MM.1S (cell line): ENCODE data around the gene C5orf15.
"Not testable (repeated sequence)": the region's sequence is repeated elsewhere in the genome, so short reads cannot be mapped to it uniquely, and the experiment has no call there.

Experiments
- DNase-seq: peaks from one replicate; pipeline ENCODE4 v3.0.0-alpha.2; 2015
- H2AFZ ChIP-seq: fragments of 300-600 bp; sonication (generic); 2 replicates; pipeline ENCODE4 v1.6.0; 2016; ENCODE audit warnings: antibody characterized with exemption, low read length
- H3F3A ChIP-seq: fragments of 300-600 bp; sonication (generic); 2 replicates; pipeline ENCODE4 v1.6.1; 2016; ENCODE audit warnings: mild to moderate bottlenecking, antibody characterized with exemption, low read length, moderate library complexity, mixed read lengths; ENCODE audit not compliant: insufficient read depth
- H3K27ac ChIP-seq: fragments of 300-600 bp; sonication (generic); 2 replicates; pipeline ENCODE4 v1.5.1; 2016; ENCODE audit warnings: mild to moderate bottlenecking, low read length
- H3K27me3 ChIP-seq: fragments of 300-600 bp; sonication (generic); replicated peaks from 2 replicates; pipeline ENCODE4 v1.6.0; 2016; ENCODE audit warnings: low read length; ENCODE audit not compliant: insufficient read depth
- H3K36me3 ChIP-seq: fragments of 300-600 bp; sonication (generic); replicated peaks from 2 replicates; pipeline ENCODE4 v1.6.1; 2016; ENCODE audit warnings: mild to moderate bottlenecking, low read length, mixed read lengths; ENCODE audit not compliant: insufficient read depth
- H3K4me1 ChIP-seq: fragments of 300-600 bp; sonication (generic); 2 replicates; pipeline ENCODE4 v1.6.1; 2016; ENCODE audit warnings: low read length, mixed read lengths
- H3K4me2 ChIP-seq: fragments of 300-600 bp; sonication (generic); 2 replicates; pipeline ENCODE4 v1.6.0; 2016; ENCODE audit warnings: low read depth, low read length
- H3K4me3 ChIP-seq: fragments of 300-600 bp; sonication (generic); 2 replicates; pipeline ENCODE4 v1.5.1; 2016; ENCODE audit warnings: low read length, mixed read lengths
- H3K79me2 ChIP-seq: fragments of 300-600 bp; sonication (generic); 2 replicates; pipeline ENCODE4 v1.6.1; 2016; ENCODE audit warnings: mixed run types, low read length, mixed read lengths
- H3K9ac ChIP-seq: fragments of 300-600 bp; sonication (generic); 2 replicates; pipeline ENCODE4 v1.6.1; 2016; ENCODE audit warnings: low read length, mixed read lengths
- H3K9me2 ChIP-seq: fragments of 300-600 bp; sonication (generic); replicated peaks from 2 replicates; pipeline ENCODE4 v1.6.1; 2016; ENCODE audit warnings: mild to moderate bottlenecking, low read length, mixed read lengths; ENCODE audit not compliant: insufficient read depth
- H3K9me3 ChIP-seq: fragments of 300-600 bp; sonication (generic); replicated peaks from 2 replicates; pipeline ENCODE4 v1.6.1; 2016; ENCODE audit warnings: mild to moderate bottlenecking, low read length, mixed read lengths; ENCODE audit not compliant: insufficient read depth
- H4K20me1 ChIP-seq: fragments of 300-600 bp; sonication (generic); 2 replicates; pipeline ENCODE4 v1.6.1; 2016; ENCODE audit warnings: mild to moderate bottlenecking, low read length, moderate library complexity, mixed read lengths; ENCODE audit not compliant: insufficient read depth
- CTCF ChIP-seq: fragments of 300-600 bp; sonication (generic); IDR thresholded peaks from 2 replicates; pipeline ENCODE4 v1.5.1; 2016; ENCODE audit warnings: antibody characterized with exemption, low read length, mixed read lengths
- EZH2 ChIP-seq: fragments of 300-600 bp; sonication (generic); optimal IDR thresholded peaks from 2 replicates; pipeline ENCODE3; 2017; ENCODE audit warnings: low read depth, mild to moderate bottlenecking, antibody characterized with exemption, low read length, mixed read lengths
- EZH2phosphoT487 ChIP-seq: fragments of 300-600 bp; sonication (generic); IDR thresholded peaks from 2 replicates; pipeline ENCODE4 v1.6.1; 2018; ENCODE audit warnings: antibody characterized with exemption, low read length

C5orf15 gene

GRCh38 chr5:133936651-133937015 lies 31.8 kb downstream of the C5orf15 start:
- no peak overlapping the region for H3K9ac ChIP-seq
- H3K9me2 ChIP-seq, result no peaks in the 10 kb centered on the region
- H3K27me3 ChIP-seq, result no peaks in the 10 kb centered on the region
- H3K4me2 ChIP-seq, result no peak overlapping the region
- H3F3A ChIP-seq, result 0 out of 2 replicates have a peak, but pooled peaks cover 10% of the 10 kb centered on the region
- no peaks in the 10 kb centered on the region for H3K36me3 ChIP-seq
- H2AFZ ChIP-seq, result no peak overlapping the region
- H3K4me3 ChIP-seq, result no peak overlapping the region
- no peak for TF ChIP-seq EZH2phosphoT487
- no peak for TF ChIP-seq CTCF
- no peak for TF ChIP-seq EZH2
- peaks cover 5% of the 10 kb centered on the region; the same call in 1 of the 2 replicates for H3K4me1 ChIP-seq
- H3K27ac ChIP-seq, result no peak overlapping the region
- no peaks in the 10 kb centered on the region for H3K9me3 ChIP-seq
- DNase-seq, result no peak
- H3K79me2 ChIP-seq, result no peaks in the 10 kb centered on the region
- H4K20me1 ChIP-seq, result no peaks in the 10 kb centered on the region

GRCh38 chr5:133935991-133936650 lies 32.3 kb downstream of the C5orf15 start:
- H3K27me3 ChIP-seq, H3K4me2 ChIP-seq, H3K9ac ChIP-seq, H3K9me2 ChIP-seq, H2AFZ ChIP-seq, H3F3A ChIP-seq, H3K4me1 ChIP-seq, H3K9me3 ChIP-seq, DNase-seq, H3K4me3 ChIP-seq, H3K79me2 ChIP-seq, H3K27ac ChIP-seq, H3K36me3 ChIP-seq, H4K20me1 ChIP-seq: not testable (repeated sequence)

GRCh38 chr5:133935667-133935940 lies 32.8 kb downstream of the C5orf15 start:
- Histone ChIP-seq H3K9me3 (no peaks in the 10 kb centered on the region), H3K9me2 (no peaks in the 10 kb centered on the region)

More at GRCh38 chr5:133935667-133935940, 32.8 kb downstream of the C5orf15 start:
- no peaks in the 10 kb centered on the region for H3K79me2 ChIP-seq
- TF ChIP-seq EZH2 (no peak), EZH2phosphoT487 (no peak), CTCF (no peak)
- H3K27me3 ChIP-seq, result no peaks in the 10 kb centered on the region
- no peak overlapping the region for H3K4me2 ChIP-seq
- no peak overlapping the region for H2AFZ ChIP-seq
- DNase-seq, result no peak
- no peaks in the 10 kb centered on the region for H4K20me1 ChIP-seq
- H3K9ac ChIP-seq, result no peak overlapping the region
- H3K4me3 ChIP-seq, result no peak overlapping the region
- no peaks in the 10 kb centered on the region for H3K36me3 ChIP-seq
- peaks cover 5% of the 10 kb centered on the region; the same call in 1 of the 2 replicates for H3K4me1 ChIP-seq
- H3K27ac ChIP-seq, result no peak overlapping the region
- H3F3A ChIP-seq, result 0 out of 2 replicates have a peak, but pooled peaks cover 10% of the 10 kb centered on the region
